ENCODE measurements around the gene LCK.

Gene LCK

GRCh38 chr1:32334274-32334861 is 83.3 kb downstream of the LCK start:
- peak overlapping the region; percentile 66 to 80 for H3K4me3 ChIP-seq (replicated peaks in 1 of 2; ENCODE audit: low read depth in 2 of 2, low read length in 2 of 2)
- TF ChIP-seq CTCF (IDR thresholded peaks at IDR 0.05; ENCODE audit: low read depth, low read length): no peak
- DNase-seq (ENCODE audit: low read depth in 2 of 2): no peak

GRCh38 chr1:32334864-32335534 is 83.9 kb downstream of the LCK start:
- peak overlapping the region; percentile 66 to 80 for H3K4me3 ChIP-seq (replicated peaks in 1 of 2; ENCODE audit: low read depth in 2 of 2, low read length in 2 of 2)
- TF ChIP-seq CTCF (IDR thresholded peaks at IDR 0.05; ENCODE audit: low read depth, low read length): peak; percentile 50
- peak in 1 of 2 donors; percentile 53 for DNase-seq (ENCODE audit: low read depth in 2 of 2)

GRCh38 chr1:32335535-32335789 is 84.4 kb downstream of the LCK start:
- H3K4me3 ChIP-seq (replicated peaks in 1 of 2; ENCODE audit: low read depth in 2 of 2, low read length in 2 of 2): peak overlapping the region; percentile 66 to 80

More at GRCh38 chr1:32335535-32335789, 84.4 kb downstream of the LCK start:
- DNase-seq (ENCODE audit: low read depth in 2 of 2): no peak
- no peak for TF ChIP-seq CTCF (IDR thresholded peaks at IDR 0.05; ENCODE audit: low read depth, low read length)

Measured in cardiac fibroblast (primary cell).